Tibial nerve (tissue), 4 donors: Measurements from ENCODE around the gene INPPL1. TPM values are rescaled to one million over a fixed set of nuclear protein-coding genes. Genes with fewer than 3 reads are reported as not detected.

ENCODE experiments used
- DNase-seq, 2 donors: peaks; one replicate each; pipeline ENCODE4 v3.0.0-alpha.2; 2019; ENCODE audit warnings: low spot score in 2 of 2
- H3K27ac ChIP-seq, 4 donors: fragments of 200-600 bp; sonication (generic) in 3 of 4; one replicate each; pipeline ENCODE4 v1.5.1; 2017 to 2019; ENCODE audit warnings: mild to moderate bottlenecking in 1 of 4
- H3K27me3 ChIP-seq, 2 donors: fragments of 200-600 bp; sonication (generic) in 1 of 2; one replicate each; pipeline versions ENCODE4 v1.5.1 to v1.6.0; 2017 to 2019
- H3K36me3 ChIP-seq, 3 donors: fragments of 200-600 bp; sonication (generic); one replicate each; pipeline ENCODE4 v1.5.1; 2018 to 2019
- H3K4me1 ChIP-seq, 4 donors: fragments of 200-600 bp; sonication (generic) in 3 of 4; one replicate each; pipeline ENCODE4 v1.5.1; 2017 to 2019
- H3K4me3 ChIP-seq, 4 donors: fragments of 200-600 bp; sonication (generic) in 3 of 4; one replicate each; pipeline ENCODE4 v1.5.1; 2017 to 2019; ENCODE audit warnings: mild to moderate bottlenecking in 1 of 4, moderate library complexity in 1 of 4
- H3K9me3 ChIP-seq, 4 donors: fragments of 200-600 bp; sonication (generic) in 3 of 4; one replicate each; pipeline ENCODE4 v1.5.1; 2017 to 2019
- EP300 ChIP-seq, 2 donors: sonication (generic); formaldehyde crosslinking; IDR thresholded peaks; one replicate each; pipeline ENCODE4 v1.6.1; 2017; ENCODE audit warnings: antibody characterized with exemption in 2 of 2, mild to moderate bottlenecking in 1 of 2
- POLR2A ChIP-seq, 2 donors: fragments of 450-650 bp; IDR thresholded peaks; one replicate each; pipeline ENCODE4 v1.6.1; 2017; ENCODE audit warnings: antibody characterized with exemption in 2 of 2, mild to moderate bottlenecking in 2 of 2, moderate library complexity in 2 of 2
- WGBS, 2 donors: methylation state at CpG; one replicate each; pipeline ENCODE4 v1.1.5; 2018; 5-methylcytosine and 5-hydroxymethylcytosine counted together
- total RNA-seq, 4 donors: library from RNA; depleted of rRNA; stranded (reverse); fragments of >200 nt; gene quantifications; one replicate each; pipeline ENCODE4 v1.1.0, GENCODE V29; 2016
- TF ChIP-seq, protein P1 (sequence below), 5 experiments: fragments of 200-600 bp in 3 of 5; fragments of 450-650 bp in 2 of 5; sonication (generic) in 3 of 5; IDR thresholded peaks; one replicate each; pipeline ENCODE4 v1.5.1; 2016 to 2019; ENCODE audit warnings: antibody characterized with exemption in 5 of 5, mild to moderate bottlenecking in 3 of 5, moderate library complexity in 2 of 5

Gene INPPL1
- total RNA-seq, 4 donors from 2014 or later: 73.6 to 137 (median 94.8) TPM

DNA sequence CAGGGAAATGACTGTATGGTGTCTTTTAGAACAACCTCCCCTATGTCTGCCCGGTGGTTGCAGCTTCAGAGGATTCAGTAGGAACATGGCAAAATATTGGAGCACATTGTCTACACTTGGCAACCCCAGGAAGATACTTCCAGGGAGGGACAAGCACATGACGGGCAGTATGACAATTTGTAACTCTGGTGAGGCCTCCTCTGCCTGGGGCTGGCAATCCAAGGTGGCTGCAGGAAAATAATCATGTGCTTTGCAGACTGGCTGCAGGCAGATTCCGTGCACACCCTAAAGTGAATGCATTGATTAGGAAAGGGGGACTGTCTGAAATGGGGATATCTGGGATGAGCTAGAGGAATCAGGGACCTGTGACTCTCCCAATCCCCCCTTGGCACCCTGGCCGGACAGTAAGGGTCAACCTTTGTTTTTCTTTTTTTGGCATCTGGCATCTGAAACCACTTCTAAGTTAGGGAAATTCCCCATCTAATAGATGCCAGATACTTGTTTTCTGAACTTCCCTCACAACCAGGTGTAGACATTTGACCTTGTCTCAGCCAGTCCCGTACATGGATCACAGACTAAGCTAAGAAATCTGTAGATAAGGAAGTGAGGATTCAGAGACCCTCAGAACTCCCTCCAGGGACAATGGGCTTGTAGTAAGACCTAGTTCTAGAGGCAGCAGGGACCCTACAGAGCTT is 29.9 kb downstream of the INPPL1 start:
- no peaks in the 10 kb centered on the region for H3K9me3 ChIP-seq
- H3K27me3 ChIP-seq: peaks cover 0 to 49% of the 10 kb centered on the region in 2 donors
- H3K4me3 ChIP-seq: no peak overlapping the region
- 76 to 88% methylated on average over 5 of the region's 5 CpGs for WGBS, 2 donors
- H3K27ac ChIP-seq: no peak overlapping the region
- no peaks in the 10 kb centered on the region for H3K4me1 ChIP-seq
- no peaks in the 10 kb centered on the region for H3K36me3 ChIP-seq
- no peak for TF ChIP-seq EP300 (IDR thresholded peaks at IDR 0.05)
- no peak for DNase-seq

DNA sequence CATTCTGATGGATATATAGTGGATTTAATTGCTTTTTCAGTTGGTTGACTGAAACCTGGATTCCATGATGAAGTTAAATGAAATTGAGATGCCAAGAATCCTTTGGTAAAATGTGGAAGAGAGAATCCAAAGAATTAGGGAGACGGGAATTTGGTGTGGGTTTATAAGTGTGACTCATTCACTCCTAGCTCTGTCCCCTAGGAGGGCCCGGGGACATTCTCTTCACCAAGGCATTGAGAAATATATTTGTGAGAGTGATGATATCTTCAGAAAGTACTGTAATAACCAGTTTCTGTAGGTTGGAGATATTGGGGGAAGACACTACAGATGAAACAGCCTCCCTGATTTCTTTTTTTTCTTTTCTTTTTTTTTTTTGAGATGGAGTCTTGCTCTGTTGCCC is 33.0 kb downstream of the INPPL1 start:
- DNase-seq: no peak
- no peaks in the 10 kb centered on the region for H3K9me3 ChIP-seq
- no peak overlapping the region for H3K4me3 ChIP-seq
- no peaks in the 10 kb centered on the region for H3K36me3 ChIP-seq
- no peak for TF ChIP-seq POLR2A (IDR thresholded peaks at IDR 0.05)
- TF ChIP-seq, protein P1, sequence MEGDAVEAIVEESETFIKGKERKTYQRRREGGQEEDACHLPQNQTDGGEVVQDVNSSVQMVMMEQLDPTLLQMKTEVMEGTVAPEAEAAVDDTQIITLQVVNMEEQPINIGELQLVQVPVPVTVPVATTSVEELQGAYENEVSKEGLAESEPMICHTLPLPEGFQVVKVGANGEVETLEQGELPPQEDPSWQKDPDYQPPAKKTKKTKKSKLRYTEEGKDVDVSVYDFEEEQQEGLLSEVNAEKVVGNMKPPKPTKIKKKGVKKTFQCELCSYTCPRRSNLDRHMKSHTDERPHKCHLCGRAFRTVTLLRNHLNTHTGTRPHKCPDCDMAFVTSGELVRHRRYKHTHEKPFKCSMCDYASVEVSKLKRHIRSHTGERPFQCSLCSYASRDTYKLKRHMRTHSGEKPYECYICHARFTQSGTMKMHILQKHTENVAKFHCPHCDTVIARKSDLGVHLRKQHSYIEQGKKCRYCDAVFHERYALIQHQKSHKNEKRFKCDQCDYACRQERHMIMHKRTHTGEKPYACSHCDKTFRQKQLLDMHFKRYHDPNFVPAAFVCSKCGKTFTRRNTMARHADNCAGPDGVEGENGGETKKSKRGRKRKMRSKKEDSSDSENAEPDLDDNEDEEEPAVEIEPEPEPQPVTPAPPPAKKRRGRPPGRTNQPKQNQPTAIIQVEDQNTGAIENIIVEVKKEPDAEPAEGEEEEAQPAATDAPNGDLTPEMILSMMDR (IDR thresholded peaks at IDR 0.05): no peak
- no peak for TF ChIP-seq EP300 (IDR thresholded peaks at IDR 0.05)
- no peaks in the 10 kb centered on the region for H3K4me1 ChIP-seq
- no peak overlapping the region for H3K27ac ChIP-seq
- WGBS, 2 donors: 76 to 82% methylated on average over 2 of the region's 2 CpGs
- H3K27me3 ChIP-seq: peaks cover 0 to 27% of the 10 kb centered on the region in 2 donors

DNA sequence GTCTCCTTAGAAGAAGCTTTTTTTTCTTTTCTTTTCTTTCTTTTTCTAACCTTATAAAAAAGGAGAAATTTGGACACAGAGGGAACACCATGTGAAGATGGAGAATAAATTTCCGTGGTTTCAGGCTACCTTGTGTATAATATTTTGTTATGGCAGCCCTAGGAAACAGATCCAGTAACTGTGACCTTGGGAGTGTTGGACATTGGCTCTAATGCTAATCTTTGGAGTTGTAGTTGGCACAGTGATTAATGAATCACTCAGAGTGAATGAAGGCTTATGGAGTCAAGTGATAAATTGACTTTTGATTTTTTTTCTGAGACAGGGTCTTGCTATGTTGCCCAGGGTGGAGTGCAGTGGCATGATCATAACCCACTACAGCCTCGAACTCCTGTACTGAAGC is 34.9 kb downstream of the INPPL1 start:
- Histone ChIP-seq H3K27me3 (peaks cover 0 to 10% of the 10 kb centered on the region in 2 donors), H3K4me1 (no peaks in the 10 kb centered on the region), H3K9me3 (no peaks in the 10 kb centered on the region), H3K36me3 (no peaks in the 10 kb centered on the region), H3K4me3 (no peak overlapping the region), H3K27ac (no peak overlapping the region)
- 84 to 86% methylated on average over 2 of the region's 2 CpGs for WGBS, 2 donors
- no peak for DNase-seq
- TF ChIP-seq, protein P1 (IDR thresholded peaks at IDR 0.05): no peak
- TF ChIP-seq EP300 (IDR thresholded peaks at IDR 0.05) (no peak), POLR2A (IDR thresholded peaks at IDR 0.05) (no peak)

DNA sequence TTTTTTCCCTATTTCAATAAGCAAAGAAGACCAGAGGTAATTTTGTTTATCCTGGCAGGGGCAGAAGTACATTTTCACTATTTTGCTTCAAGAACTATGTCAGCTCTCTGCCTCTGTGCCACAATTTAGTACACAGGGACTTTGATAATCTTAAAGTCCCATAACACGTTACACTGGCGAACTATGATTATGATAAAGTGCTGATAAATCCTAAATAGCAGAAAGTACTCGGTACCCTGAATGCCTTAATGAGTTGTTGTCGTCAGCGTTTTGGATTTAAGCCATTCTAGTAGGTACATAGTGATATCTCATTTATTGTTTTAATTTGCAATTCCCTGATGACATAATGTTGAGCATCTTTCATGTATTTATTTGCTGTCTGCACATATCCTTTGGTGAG is 36.0 kb downstream of the INPPL1 start:
- H3K27ac ChIP-seq: no peak overlapping the region
- no peak for TF ChIP-seq EP300 (IDR thresholded peaks at IDR 0.05)
- TF ChIP-seq POLR2A (IDR thresholded peaks at IDR 0.05): no peak
- TF ChIP-seq, protein P1 (IDR thresholded peaks at IDR 0.05): no peak
- H3K27me3 ChIP-seq: peaks cover 0 to 10% of the 10 kb centered on the region in 2 donors
- no peaks in the 10 kb centered on the region for H3K4me1 ChIP-seq
- DNase-seq: no peak
- 75 to 82% methylated on average over 5 of the region's 5 CpGs for WGBS, 2 donors
- no peaks in the 10 kb centered on the region for H3K36me3 ChIP-seq
- H3K9me3 ChIP-seq: no peaks in the 10 kb centered on the region
- H3K4me3 ChIP-seq: no peak overlapping the region

DNA sequence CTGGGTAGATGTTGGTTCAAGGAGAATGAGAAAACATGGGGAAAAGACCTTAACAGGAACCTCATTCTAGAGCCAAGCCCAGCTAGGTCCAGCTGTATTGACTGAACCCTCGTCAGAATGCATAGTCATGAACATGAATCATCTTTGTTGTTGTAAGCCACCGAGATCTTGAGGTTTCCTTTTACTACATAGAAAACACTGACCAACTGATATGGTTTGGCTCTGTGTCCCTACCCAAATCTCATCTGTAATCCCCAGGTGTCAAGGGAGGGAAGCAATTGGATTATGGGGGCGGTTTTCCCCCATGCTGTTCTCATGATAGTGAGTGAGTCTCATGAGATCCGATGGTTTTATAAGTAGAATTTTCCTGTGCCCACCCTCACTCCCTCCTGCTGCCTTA is 38.8 kb downstream of the INPPL1 start:
- Histone ChIP-seq H3K27me3 (peaks cover 0 to 10% of the 10 kb centered on the region in 2 donors), H3K27ac (no peak overlapping the region), H3K4me3 (no peak overlapping the region), H3K9me3 (no peaks in the 10 kb centered on the region), H3K36me3 (no peaks in the 10 kb centered on the region), H3K4me1 (no peaks in the 10 kb centered on the region)
- DNase-seq: no peak
- TF ChIP-seq POLR2A (IDR thresholded peaks at IDR 0.05): no peak
- TF ChIP-seq, protein P1 (IDR thresholded peaks at IDR 0.05): no peak
- no peak for TF ChIP-seq EP300 (IDR thresholded peaks at IDR 0.05)
- WGBS, 2 donors: 56 to 66% methylated on average over 4 of the region's 4 CpGs
